Measurements from ENCODE around the gene ECE2.

The ECE2 gene

GRCh38 chr3:184314700-184315542 lies 39.1 kb downstream of the ECE2 start:
- peak; percentile 73 for DNase-seq (ENCODE audit: low read depth)

GRCh38 chr3:184315543-184315867 lies 39.7 kb downstream of the ECE2 start:
- DNase-seq (ENCODE audit: low read depth), result no peak

GRCh38 chr3:184315871-184316661 lies 40.2 kb downstream of the ECE2 start:
- no peak for DNase-seq (ENCODE audit: low read depth)

- DNase-seq (ENCODE audit: low read depth), result no peak
Measured at GRCh38 chr3:184316792-184317191, 41.0 kb downstream of the ECE2 start.

- DNase-seq (ENCODE audit: low read depth), result no peak
Measured at GRCh38 chr3:184317201-184317600, 41.4 kb downstream of the ECE2 start.

- DNase-seq (ENCODE audit: low read depth), result peak; percentile 97
Measured at GRCh38 chr3:184320104-184320445, 44.3 kb downstream of the ECE2 start.

- DNase-seq (ENCODE audit: low read depth), result no peak
Measured at GRCh38 chr3:184321666-184322065, 45.8 kb downstream of the ECE2 start.

- no peak for DNase-seq (ENCODE audit: low read depth)
Measured at GRCh38 chr3:184322731-184323487, 47.1 kb downstream of the ECE2 start.

- no peak for DNase-seq (ENCODE audit: low read depth)
Measured at GRCh38 chr3:184323696-184324095, 47.9 kb downstream of the ECE2 start.

GRCh38 chr3:184325269-184325668 lies 49.4 kb downstream of the ECE2 start:
- DNase-seq (ENCODE audit: low read depth), result no peak

GRCh38 chr3:184325715-184326369 lies 50.0 kb downstream of the ECE2 start:
- DNase-seq (ENCODE audit: low read depth), result no peak

- DNase-seq (ENCODE audit: low read depth), result no peak
Measured at GRCh38 chr3:184327171-184327570, 51.3 kb downstream of the ECE2 start.

- no peak for DNase-seq (ENCODE audit: low read depth)
Measured at GRCh38 chr3:184328516-184328915, 52.7 kb downstream of the ECE2 start.

- peak; percentile 76 for DNase-seq (ENCODE audit: low read depth)
Measured at GRCh38 chr3:184332370-184333090, 56.7 kb downstream of the ECE2 start.

GRCh38 chr3:184333190-184333589 lies 57.4 kb downstream of the ECE2 start:
- no peak for DNase-seq (ENCODE audit: low read depth)

GRCh38 chr3:184333700-184334099 lies 57.9 kb downstream of the ECE2 start:
- DNase-seq (ENCODE audit: low read depth), result no peak

GRCh38 chr3:184334470-184335158 lies 58.8 kb downstream of the ECE2 start:
- no peak for DNase-seq (ENCODE audit: low read depth)

GRCh38 chr3:184335291-184335660 lies 59.5 kb downstream of the ECE2 start:
- DNase-seq (ENCODE audit: low read depth), result no peak

- no peak for DNase-seq (ENCODE audit: low read depth)
Measured at GRCh38 chr3:184335661-184336546, 60.1 kb downstream of the ECE2 start.
